ENCODE results near the gene SPSB2.
"Not testable (repeated sequence)": the region's sequence is repeated elsewhere in the genome, so short reads cannot be mapped to it uniquely, and the experiment has no call there.

The SPSB2 gene

DNA sequence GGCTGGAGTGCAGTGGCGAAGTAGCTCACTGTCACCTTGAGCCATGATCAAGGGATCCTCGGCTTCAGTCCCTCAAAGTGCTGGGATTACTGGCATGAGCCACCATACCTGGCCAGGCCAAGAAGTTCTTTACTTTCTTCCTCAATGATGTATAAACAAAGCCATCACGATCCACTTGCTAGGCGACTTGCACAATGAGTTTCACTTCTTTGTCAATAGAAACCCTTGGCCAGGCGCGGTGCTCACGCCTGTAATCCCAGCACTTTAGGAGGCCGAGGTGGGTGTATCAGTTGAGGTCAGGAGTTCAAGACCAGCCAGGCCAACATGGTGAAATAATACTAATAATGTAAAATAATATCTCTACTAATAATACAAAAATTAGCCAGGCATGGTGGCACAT is 14.4 kb upstream of the SPSB2 start:
- no peaks in the 10 kb centered on the region for H3K9me2 ChIP-seq (ENCODE audit: low read depth, low read length)
- peaks cover 13% of the 10 kb centered on the region for H3K4me1 ChIP-seq (ENCODE audit: insufficient read depth, low read length, severe bottlenecking)
- no peak overlapping the region for H2AFZ ChIP-seq (ENCODE audit: low read length)
- no peaks in the 10 kb centered on the region for H3K9me3 ChIP-seq (ENCODE audit: low read length)
- no peaks in the 10 kb centered on the region for H3F3A ChIP-seq (ENCODE audit: insufficient read depth, low read length)
- H3K4me2 ChIP-seq (ENCODE audit: low read length): no peak overlapping the region
- H4K20me1 ChIP-seq (ENCODE audit: insufficient read depth, low read length): no peaks in the 10 kb centered on the region
- no peak for TF ChIP-seq EZH2 (IDR thresholded peaks at IDR 0.05; ENCODE audit: borderline replicate concordance, low read length)
- TF ChIP-seq, protein P1, sequence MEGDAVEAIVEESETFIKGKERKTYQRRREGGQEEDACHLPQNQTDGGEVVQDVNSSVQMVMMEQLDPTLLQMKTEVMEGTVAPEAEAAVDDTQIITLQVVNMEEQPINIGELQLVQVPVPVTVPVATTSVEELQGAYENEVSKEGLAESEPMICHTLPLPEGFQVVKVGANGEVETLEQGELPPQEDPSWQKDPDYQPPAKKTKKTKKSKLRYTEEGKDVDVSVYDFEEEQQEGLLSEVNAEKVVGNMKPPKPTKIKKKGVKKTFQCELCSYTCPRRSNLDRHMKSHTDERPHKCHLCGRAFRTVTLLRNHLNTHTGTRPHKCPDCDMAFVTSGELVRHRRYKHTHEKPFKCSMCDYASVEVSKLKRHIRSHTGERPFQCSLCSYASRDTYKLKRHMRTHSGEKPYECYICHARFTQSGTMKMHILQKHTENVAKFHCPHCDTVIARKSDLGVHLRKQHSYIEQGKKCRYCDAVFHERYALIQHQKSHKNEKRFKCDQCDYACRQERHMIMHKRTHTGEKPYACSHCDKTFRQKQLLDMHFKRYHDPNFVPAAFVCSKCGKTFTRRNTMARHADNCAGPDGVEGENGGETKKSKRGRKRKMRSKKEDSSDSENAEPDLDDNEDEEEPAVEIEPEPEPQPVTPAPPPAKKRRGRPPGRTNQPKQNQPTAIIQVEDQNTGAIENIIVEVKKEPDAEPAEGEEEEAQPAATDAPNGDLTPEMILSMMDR (IDR thresholded peaks at IDR 0.05; ENCODE audit: low read length): no peak
- no peaks in the 10 kb centered on the region for H3K79me2 ChIP-seq (ENCODE audit: insufficient read depth, low read length)
- no peak overlapping the region for H3K27ac ChIP-seq (ENCODE audit: low read depth, low read length, poor library complexity, severe bottlenecking)
- no peak overlapping the region for H3K9ac ChIP-seq (ENCODE audit: low read length)
- H3K27me3 ChIP-seq (ENCODE audit: insufficient read depth, low read length): no peaks in the 10 kb centered on the region
- H3K36me3 ChIP-seq (ENCODE audit: insufficient read depth, low read length): peaks cover 17% of the 10 kb centered on the region
- H3K4me3 ChIP-seq (ENCODE audit: low read depth, low read length, poor library complexity, severe bottlenecking): no peak overlapping the region

DNA sequence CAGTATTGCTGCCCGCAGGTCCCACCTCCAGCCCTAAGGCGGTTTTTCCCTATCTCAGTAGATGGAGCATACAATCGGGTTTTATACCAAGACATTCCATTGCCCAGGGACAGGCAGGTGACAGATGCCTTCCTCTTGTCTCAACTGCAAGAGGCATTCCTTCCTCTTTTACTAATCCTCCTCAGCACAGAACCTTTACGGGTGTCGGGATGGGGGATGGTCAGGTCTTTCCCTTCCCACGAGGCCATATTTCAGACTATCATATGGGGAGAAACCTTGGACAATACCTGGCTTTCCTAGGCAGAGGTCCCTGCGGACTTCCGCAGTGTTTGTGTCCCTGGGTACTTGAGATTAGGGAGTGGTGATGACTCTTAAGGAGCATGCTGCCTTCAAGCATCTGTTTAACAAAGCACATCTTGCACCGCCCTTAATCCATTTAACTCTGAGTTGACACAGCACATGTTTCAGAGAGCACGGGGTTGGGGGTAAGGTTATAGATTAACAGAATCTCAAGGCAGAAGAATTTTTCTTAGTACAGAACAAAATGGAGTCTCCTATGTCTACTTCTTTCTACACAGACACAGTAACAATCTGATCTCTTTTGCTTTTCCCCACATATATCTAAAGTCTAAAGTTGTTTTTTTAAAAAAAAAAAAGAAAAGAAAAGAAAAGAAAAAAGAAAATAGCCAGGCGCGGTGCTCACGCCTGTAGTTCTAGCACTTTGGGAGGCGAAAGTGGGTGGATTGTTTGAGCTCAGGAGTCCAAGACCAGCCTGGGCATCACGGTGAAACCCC is 13.3 kb upstream of the SPSB2 start:
- H2AFZ ChIP-seq (ENCODE audit: low read length); H3K9me3 ChIP-seq (ENCODE audit: low read length); H3F3A ChIP-seq (ENCODE audit: insufficient read depth, low read length); H4K20me1 ChIP-seq (ENCODE audit: insufficient read depth, low read length); H3K27me3 ChIP-seq (ENCODE audit: insufficient read depth, low read length); H3K4me1 ChIP-seq (ENCODE audit: insufficient read depth, low read length, severe bottlenecking); H3K79me2 ChIP-seq (ENCODE audit: insufficient read depth, low read length); H3K27ac ChIP-seq (ENCODE audit: low read depth, low read length, poor library complexity, severe bottlenecking); H3K4me2 ChIP-seq (ENCODE audit: low read length); H3K9me2 ChIP-seq (ENCODE audit: low read depth, low read length); H3K9ac ChIP-seq (ENCODE audit: low read length); H3K4me3 ChIP-seq (ENCODE audit: low read depth, low read length, poor library complexity, severe bottlenecking): not testable (repeated sequence)
- H3K36me3 ChIP-seq (ENCODE audit: insufficient read depth, low read length): peaks cover 17% of the 10 kb centered on the region

DNA sequence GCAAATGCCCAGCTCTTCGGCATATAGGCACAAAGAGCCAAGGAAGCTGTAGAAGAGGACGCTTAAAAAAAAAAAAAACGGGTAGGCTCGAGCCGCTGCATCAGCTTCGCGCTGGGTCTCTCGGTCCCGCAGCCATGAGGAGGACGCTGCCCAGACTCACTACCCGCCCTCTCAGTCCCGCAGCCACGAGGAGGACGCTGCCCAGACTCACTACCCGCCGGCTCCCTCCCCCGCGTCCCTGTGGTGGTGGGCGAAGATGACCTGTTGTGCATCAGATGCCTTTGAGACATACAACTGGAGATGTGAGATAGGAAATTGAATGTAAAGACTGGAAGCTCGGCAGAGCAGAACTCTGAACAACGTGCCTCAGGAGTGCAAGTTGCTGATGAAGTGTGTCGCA is 11.4 kb upstream of the SPSB2 start:
- Histone ChIP-seq H3K4me1 (ENCODE audit: insufficient read depth, low read length, severe bottlenecking) (no peaks in the 10 kb centered on the region), H3K27me3 (ENCODE audit: insufficient read depth, low read length) (no peaks in the 10 kb centered on the region), H3K4me2 (ENCODE audit: low read length) (no peak overlapping the region), H3K9ac (ENCODE audit: low read length) (no peak overlapping the region), H2AFZ (ENCODE audit: low read length) (no peak overlapping the region), H3K9me2 (ENCODE audit: low read depth, low read length) (no peaks in the 10 kb centered on the region), H3F3A (ENCODE audit: insufficient read depth, low read length) (no peaks in the 10 kb centered on the region), H3K27ac (ENCODE audit: low read depth, low read length, poor library complexity, severe bottlenecking) (no peak overlapping the region), H3K36me3 (ENCODE audit: insufficient read depth, low read length) (peaks cover 17% of the 10 kb centered on the region), H3K79me2 (ENCODE audit: insufficient read depth, low read length) (no peaks in the 10 kb centered on the region), H3K9me3 (ENCODE audit: low read length) (no peaks in the 10 kb centered on the region), H4K20me1 (ENCODE audit: insufficient read depth, low read length) (no peaks in the 10 kb centered on the region), H3K4me3 (ENCODE audit: low read depth, low read length, poor library complexity, severe bottlenecking) (no peak overlapping the region)
- TF ChIP-seq, protein P1 (IDR thresholded peaks at IDR 0.05; ENCODE audit: low read length): no peak
- no peak for TF ChIP-seq EZH2 (IDR thresholded peaks at IDR 0.05; ENCODE audit: borderline replicate concordance, low read length)

DNA sequence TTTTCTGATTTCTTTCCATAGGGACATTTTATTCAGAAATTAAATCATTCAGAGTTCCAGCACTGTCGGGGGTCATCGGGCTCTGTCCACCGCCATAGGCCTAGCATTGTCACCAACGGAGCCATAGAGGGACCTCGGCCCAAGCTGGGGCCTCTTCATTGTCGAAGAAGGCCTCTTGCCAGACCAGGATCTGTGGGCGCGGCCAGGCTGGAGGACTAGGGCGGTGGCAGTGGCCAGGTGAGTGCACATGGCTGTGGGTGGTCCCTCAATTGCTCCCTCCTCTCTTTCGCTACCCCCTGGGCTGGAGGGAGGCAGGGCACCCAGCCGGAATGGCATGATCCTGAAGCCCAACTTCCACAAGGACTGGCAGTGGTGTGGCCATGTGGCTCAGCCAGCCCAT is 10.6 kb upstream of the SPSB2 start:
- H2AFZ ChIP-seq (ENCODE audit: low read length): no peak overlapping the region
- H3K27ac ChIP-seq (ENCODE audit: low read depth, low read length, poor library complexity, severe bottlenecking): no peak overlapping the region
- no peak overlapping the region for H3K4me2 ChIP-seq (ENCODE audit: low read length)
- no peak overlapping the region for H3K9ac ChIP-seq (ENCODE audit: low read length)
- peaks cover 17% of the 10 kb centered on the region for H3K36me3 ChIP-seq (ENCODE audit: insufficient read depth, low read length)
- no peak overlapping the region for H3K4me3 ChIP-seq (ENCODE audit: low read depth, low read length, poor library complexity, severe bottlenecking)
- H3K9me2 ChIP-seq (ENCODE audit: low read depth, low read length): no peaks in the 10 kb centered on the region
- no peaks in the 10 kb centered on the region for H3F3A ChIP-seq (ENCODE audit: insufficient read depth, low read length)
- H4K20me1 ChIP-seq (ENCODE audit: insufficient read depth, low read length): no peaks in the 10 kb centered on the region
- H3K4me1 ChIP-seq (ENCODE audit: insufficient read depth, low read length, severe bottlenecking): no peaks in the 10 kb centered on the region
- no peaks in the 10 kb centered on the region for H3K27me3 ChIP-seq (ENCODE audit: insufficient read depth, low read length)
- TF ChIP-seq, protein P1 (IDR thresholded peaks at IDR 0.05; ENCODE audit: low read length): no peak
- TF ChIP-seq EZH2 (IDR thresholded peaks at IDR 0.05; ENCODE audit: borderline replicate concordance, low read length): no peak
- H3K79me2 ChIP-seq (ENCODE audit: insufficient read depth, low read length): no peaks in the 10 kb centered on the region
- no peaks in the 10 kb centered on the region for H3K9me3 ChIP-seq (ENCODE audit: low read length)
